Activated CD8-positive, alpha-beta T cell treated with anti-CD3 and anti-CD28 coated beads, Interleukin-2, amount 10 ng/mL, durations not matched to agents 7 days and 5 days (primary cell): ENCODE data around the gene TRIM7. TPM values are rescaled to one million over a fixed set of nuclear protein-coding genes. Genes with fewer than 3 reads are reported as not detected.
"Not testable (repeated sequence)": the region's sequence is repeated elsewhere in the genome, so short reads cannot be mapped to it uniquely, and the experiment has no call there.

Experiments
- ATAC-seq: fragments of 150-1000 bp; cut with Tn5 transposase; one replicate; pipeline ENCODE4 v1.10.0; 2021; ENCODE audit warnings: moderate library complexity
- CTCF ChIA-PET: fragments of 350-600 bp; sonication (Branson Sonifier 250); formaldehyde crosslinking; loops from one replicate; lab custom pipeline; 2021; ENCODE audit warnings: antibody characterized with exemption; lab: Charles Lee
- POLR2A ChIA-PET: fragments of 350-600 bp; sonication (Branson Sonifier 250); formaldehyde crosslinking; loops from one replicate; lab custom pipeline; 2021; ENCODE audit warnings: antibody characterized with exemption; lab: Charles Lee
- DNase-seq: peaks from one replicate; pipeline ENCODE4 v3.0.0-alpha.2; 2020
- H3K27ac Mint-ChIP-seq: one replicate; pipeline ENCODE4 v1.8.0; 2021; ENCODE audit warnings: mild to moderate bottlenecking, mixed read lengths
- H3K27me3 Mint-ChIP-seq: one replicate; pipeline ENCODE4 v1.8.0; 2021; ENCODE audit warnings: low read depth, mixed read lengths
- H3K36me3 Mint-ChIP-seq: one replicate; pipeline ENCODE4 v1.8.0; 2021; ENCODE audit warnings: low read depth, mixed read lengths
- H3K4me1 Mint-ChIP-seq: one replicate; pipeline ENCODE4 v1.8.0; 2021; ENCODE audit warnings: low read depth, mixed read lengths
- H3K4me3 Mint-ChIP-seq: one replicate; pipeline ENCODE4 v1.8.0; 2021; ENCODE audit warnings: mild to moderate bottlenecking, mixed read lengths
- H3K9me3 Mint-ChIP-seq: one replicate; pipeline ENCODE4 v1.8.0; 2022; ENCODE audit warnings: mixed read lengths; ENCODE audit not compliant: insufficient read depth
- total RNA-seq, 2 experiments: library from RNA; stranded (reverse); gene quantifications; one replicate each; pipeline ENCODE4 v1.2.3, GENCODE V29; 2021

TRIM7 gene
- total RNA-seq, 2 experiments from 2014 or later: 1.1 to 1.5 TPM

DNA sequence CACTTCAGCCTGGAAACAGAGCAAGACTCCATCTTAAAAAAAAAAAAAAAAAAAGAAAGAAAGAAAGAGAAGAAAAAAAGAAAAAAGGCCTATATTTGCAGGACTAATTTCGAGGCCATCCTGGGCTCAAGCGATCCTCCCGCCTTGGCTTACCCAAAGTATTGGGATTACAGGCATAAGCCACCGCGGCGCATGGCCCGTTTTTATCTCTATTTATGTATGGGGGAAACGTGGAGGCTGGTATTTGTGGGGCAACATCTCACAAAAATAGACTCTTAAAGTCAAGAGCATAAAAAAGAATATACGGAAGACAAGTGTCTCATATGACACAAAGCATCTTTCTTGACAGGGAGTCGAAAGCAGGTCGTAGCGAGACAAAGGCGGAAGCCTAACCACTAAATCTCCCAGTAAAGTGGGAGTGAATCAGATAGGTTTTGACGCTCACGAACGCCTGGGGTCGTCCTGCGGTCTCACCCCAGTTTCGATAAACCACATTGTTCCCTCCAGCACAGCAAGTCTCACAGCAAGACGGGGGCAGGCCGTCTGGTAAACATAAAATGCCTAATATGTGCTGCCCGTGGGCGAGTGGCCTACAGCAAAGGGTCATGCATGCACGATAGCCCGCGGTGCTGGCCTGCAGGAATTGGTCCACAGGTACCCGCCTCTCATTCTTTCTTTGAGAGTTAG lies 16.3 kb upstream of the TRIM7 start:
- CTCF ChIA-PET: interaction anchor here (0.6 to 2.1 kb wide), 6 partner anchors 15 to 65 kb away, joined by 3 to 7 read pairs (median 3); no protein-coding TSS in a partner anchor
- Mint-ChIP-seq H3K36me3 (peaks cover 20% of the 10 kb centered on the region), H3K4me1 (peaks cover 79% of the 10 kb centered on the region), H3K27ac (peak overlapping the region; percentile 99), H3K9me3 (no peaks in the 10 kb centered on the region), H3K27me3 (peaks cover 3% of the 10 kb centered on the region), H3K4me3 (peak overlapping the region; percentile 99)
- POLR2A ChIA-PET: interaction anchor here (1.6 to 8.9 kb wide), 5 partner anchors 14 to 420 kb away, joined by 4 to 157 read pairs (median 25); partner anchors contain the start of genes RACK1 and TRIM52
- ATAC-seq (no peak), DNase-seq (peak; percentile 81)

DNA sequence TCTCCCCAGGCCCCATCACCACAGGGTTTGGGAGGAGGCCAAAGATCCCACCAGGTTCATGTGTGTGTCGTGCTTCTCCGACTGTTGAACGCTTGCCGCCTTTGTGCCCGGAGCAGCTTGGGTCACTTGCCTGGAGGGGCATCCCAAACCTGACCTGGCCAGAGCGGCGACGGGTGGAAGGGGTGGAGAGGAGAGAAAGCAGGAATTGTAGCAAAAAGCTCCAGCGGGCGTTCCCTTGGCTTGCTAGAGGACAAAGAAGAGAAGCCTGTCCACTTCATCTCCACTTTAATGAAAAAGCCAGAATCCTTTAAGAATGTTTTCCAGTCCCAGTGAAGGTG lies 15.2 kb upstream of the TRIM7 start:
- H3K4me1 Mint-ChIP-seq: peaks cover 71% of the 10 kb centered on the region
- peak overlapping the region; percentile 29 for H3K4me3 Mint-ChIP-seq
- ATAC-seq (no peak), DNase-seq (no peak)
- peaks cover 15% of the 10 kb centered on the region for H3K36me3 Mint-ChIP-seq
- peak overlapping the region; percentile 52 for H3K27ac Mint-ChIP-seq
- CTCF ChIA-PET: interaction anchor here (0.8 to 1.3 kb wide), 3 partner anchors 13 to 52 kb away, joined by 3 to 4 read pairs (median 3); no protein-coding TSS in a partner anchor
- no peaks in the 10 kb centered on the region for H3K9me3 Mint-ChIP-seq
- H3K27me3 Mint-ChIP-seq: peaks cover 3% of the 10 kb centered on the region
- POLR2A ChIA-PET: interaction anchor here (0.8 to 1.2 kb wide), 3 partner anchors 16 to 40 kb away, joined by 4 to 5 read pairs (median 4); partner anchors contain the start of gene TRIM7

GRCh38 chr5:181219262-181220177 lies 14.5 kb upstream of the TRIM7 start:
- H3K4me1 Mint-ChIP-seq: peaks cover 64% of the 10 kb centered on the region
- ATAC-seq (no peak), DNase-seq (no peak)
- no peaks in the 10 kb centered on the region for H3K9me3 Mint-ChIP-seq
- CTCF ChIA-PET: no interaction called here
- H3K27me3 Mint-ChIP-seq: peaks cover 3% of the 10 kb centered on the region
- POLR2A ChIA-PET: interaction anchor here (1.2 kb wide), 2 partner anchors 15 to 28 kb away, joined by 4 to 5 read pairs; partner anchors contain the start of gene TRIM7
- peak overlapping the region; percentile 52 for H3K27ac Mint-ChIP-seq
- H3K36me3 Mint-ChIP-seq: peaks cover 11% of the 10 kb centered on the region
- no peak overlapping the region for H3K4me3 Mint-ChIP-seq

- H3K4me1 Mint-ChIP-seq: peaks cover 57% of the 10 kb centered on the region
- H3K4me3 Mint-ChIP-seq: peak overlapping the region; percentile 75
- H3K27me3 Mint-ChIP-seq: peaks cover 3% of the 10 kb centered on the region
- ATAC-seq: no peak
- peaks cover 5% of the 10 kb centered on the region for H3K36me3 Mint-ChIP-seq
- no peak for DNase-seq
- peak overlapping the region; percentile 85 for H3K27ac Mint-ChIP-seq
- ChIA-PET POLR2A (no interaction called here), CTCF (no interaction called here)
- H3K9me3 Mint-ChIP-seq: no peaks in the 10 kb centered on the region
Measured at GRCh38 chr5:181218795-181219124, 13.8 kb upstream of the TRIM7 start.

- Mint-ChIP-seq H3K4me1 (peaks cover 54% of the 10 kb centered on the region), H3K27me3 (peaks cover 5% of the 10 kb centered on the region), H3K9me3 (no peaks in the 10 kb centered on the region), H3K4me3 (peak overlapping the region; percentile 75), H3K36me3 (peaks cover 2% of the 10 kb centered on the region), H3K27ac (peak overlapping the region; percentile 85)
- DNase-seq (peak; percentile 59), ATAC-seq (peak; percentile 4)
- POLR2A ChIA-PET: interaction anchor here (1.7 kb wide), 1 partner anchor 28 kb away, joined by 6 read pairs; no protein-coding TSS in a partner anchor
- CTCF ChIA-PET: interaction anchor here (0.9 kb wide), 1 partner anchor 30 kb away, joined by 3 read pairs; no protein-coding TSS in a partner anchor
Measured at GRCh38 chr5:181217803-181218062, 12.7 kb upstream of the TRIM7 start.

DNA sequence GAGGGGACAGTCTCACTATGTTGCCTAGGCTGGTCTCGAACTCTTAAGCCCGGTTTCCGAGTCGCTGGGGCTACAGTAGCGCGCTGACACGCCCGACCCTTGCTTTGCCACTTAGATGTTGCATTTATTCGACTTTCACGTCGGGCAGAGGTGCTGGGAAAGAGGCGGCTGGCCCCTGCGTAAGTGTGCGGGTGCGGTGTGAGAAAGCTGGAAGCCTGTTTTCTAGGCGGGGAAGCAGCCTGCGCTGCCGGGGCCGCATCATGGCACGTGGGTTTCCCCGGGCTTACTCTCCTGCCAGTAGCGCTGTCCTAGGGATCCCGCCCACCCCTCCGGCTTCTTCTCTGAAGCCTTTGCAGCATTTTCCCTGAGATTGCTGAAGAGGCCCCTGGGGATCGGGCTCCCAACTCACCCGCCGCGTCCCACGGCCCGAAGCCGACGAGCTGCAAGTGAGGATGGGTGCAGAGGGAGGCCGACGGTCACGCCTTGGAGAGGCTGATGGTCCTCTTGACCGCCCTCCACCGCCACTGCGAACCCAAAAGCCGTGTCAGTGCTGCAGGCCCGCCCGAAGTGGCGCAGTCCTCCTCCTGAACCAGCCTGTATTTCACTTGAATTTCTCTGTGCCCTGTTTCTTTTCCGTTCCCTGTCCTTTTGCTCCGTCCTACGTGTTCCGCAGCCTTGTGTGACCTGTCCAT lies 12.3 kb upstream of the TRIM7 start:
- POLR2A ChIA-PET: interaction anchor here (1.4 to 1.7 kb wide), 2 partner anchors 27 to 44 kb away, joined by 4 to 6 read pairs; no protein-coding TSS in a partner anchor
- Mint-ChIP-seq H3K4me3 (peak overlapping the region; percentile 75), H3K4me1 (peaks cover 53% of the 10 kb centered on the region), H3K36me3 (peaks cover 1% of the 10 kb centered on the region), H3K27me3 (peaks cover 5% of the 10 kb centered on the region), H3K9me3 (no peaks in the 10 kb centered on the region), H3K27ac (peak overlapping the region; percentile 85)
- DNase-seq (peak; percentile 68), ATAC-seq (peak; percentile 18)
- CTCF ChIA-PET: interaction anchor here (0.9 kb wide), 1 partner anchor 29 kb away, joined by 3 read pairs; no protein-coding TSS in a partner anchor

DNA sequence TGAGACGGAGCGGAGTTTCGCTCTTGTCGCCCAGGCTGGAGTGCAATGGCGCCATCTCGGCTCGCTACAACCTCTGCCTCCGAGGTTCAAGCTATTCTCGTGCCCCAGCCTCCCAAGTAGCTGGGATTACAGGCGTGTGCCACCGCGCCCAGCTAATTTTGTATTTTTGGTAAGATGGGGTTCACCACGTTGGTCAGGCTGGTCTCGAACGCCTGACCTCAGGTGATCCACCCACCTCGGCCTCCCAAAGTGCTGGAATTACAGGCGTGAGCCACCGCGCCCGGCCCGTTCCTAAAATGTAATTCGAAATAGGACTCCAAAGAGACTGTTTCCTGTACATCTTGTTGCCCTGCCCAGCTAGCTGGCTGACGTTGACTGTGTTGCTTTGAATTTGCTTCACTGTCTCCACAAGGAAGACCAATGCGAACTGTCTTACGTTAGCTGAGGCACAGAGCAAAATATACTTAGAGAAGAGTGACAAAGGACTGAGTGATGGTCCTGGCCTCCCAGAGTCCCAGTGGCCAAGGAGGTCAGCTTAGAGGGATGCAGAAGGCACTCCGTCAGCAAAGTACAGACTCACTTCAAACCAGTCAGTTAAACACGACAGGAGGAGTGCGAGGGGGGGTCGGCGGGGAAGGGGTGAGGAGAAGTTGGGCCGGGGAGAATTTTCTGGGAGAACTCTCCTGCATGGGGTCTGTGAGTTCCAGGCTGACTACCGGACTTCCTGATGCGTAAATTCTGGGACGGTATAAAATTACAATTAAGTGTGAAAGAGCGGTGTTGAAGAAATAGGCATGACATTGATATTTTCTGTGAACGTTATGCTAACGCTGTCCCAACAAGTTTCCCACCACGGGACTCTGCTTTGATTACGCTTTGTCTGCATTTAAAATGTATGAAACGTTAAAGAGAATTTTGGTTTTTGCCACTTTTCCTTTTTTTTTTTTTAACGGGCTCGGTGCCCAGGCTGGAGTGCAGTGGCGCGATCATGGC lies 11.3 kb upstream of the TRIM7 start:
- no peaks in the 10 kb centered on the region for H3K9me3 Mint-ChIP-seq
- peaks cover 5% of the 10 kb centered on the region for H3K27me3 Mint-ChIP-seq
- ATAC-seq (no peak), DNase-seq (peak; percentile 61)
- CTCF ChIA-PET: interaction anchor here (0.9 to 1.4 kb wide), 4 partner anchors 9 to 48 kb away, joined by 3 to 5 read pairs (median 4); partner anchors contain the start of gene TRIM7
- H3K4me1 Mint-ChIP-seq: peaks cover 45% of the 10 kb centered on the region
- POLR2A ChIA-PET: interaction anchor here (1.2 to 1.7 kb wide), 3 partner anchors 9 to 44 kb away, joined by 4 to 7 read pairs (median 6); no protein-coding TSS in a partner anchor
- H3K36me3 Mint-ChIP-seq: no peaks in the 10 kb centered on the region
- H3K4me3 Mint-ChIP-seq: peak overlapping the region; percentile 75
- peak overlapping the region; percentile 81 for H3K27ac Mint-ChIP-seq

- H3K9me3 Mint-ChIP-seq, H3K4me3 Mint-ChIP-seq, DNase-seq, H3K36me3 Mint-ChIP-seq, ATAC-seq, H3K27me3 Mint-ChIP-seq: not testable (repeated sequence)
- Mint-ChIP-seq H3K27ac (peak overlapping the region; percentile 41), H3K4me1 (peaks cover 27% of the 10 kb centered on the region)
- ChIA-PET POLR2A (interaction anchor here (0.6 to 0.9 kb wide), 3 partner anchors 9 to 38 kb away, joined by 3 read pairs; no protein-coding TSS in a partner anchor), CTCF (interaction anchor here (1.6 kb wide), 1 partner anchor 23 kb away, joined by 5 read pairs; no protein-coding TSS in a partner anchor)
Measured at GRCh38 chr5:181214249-181214648, 9.3 kb upstream of the TRIM7 start.

DNA sequence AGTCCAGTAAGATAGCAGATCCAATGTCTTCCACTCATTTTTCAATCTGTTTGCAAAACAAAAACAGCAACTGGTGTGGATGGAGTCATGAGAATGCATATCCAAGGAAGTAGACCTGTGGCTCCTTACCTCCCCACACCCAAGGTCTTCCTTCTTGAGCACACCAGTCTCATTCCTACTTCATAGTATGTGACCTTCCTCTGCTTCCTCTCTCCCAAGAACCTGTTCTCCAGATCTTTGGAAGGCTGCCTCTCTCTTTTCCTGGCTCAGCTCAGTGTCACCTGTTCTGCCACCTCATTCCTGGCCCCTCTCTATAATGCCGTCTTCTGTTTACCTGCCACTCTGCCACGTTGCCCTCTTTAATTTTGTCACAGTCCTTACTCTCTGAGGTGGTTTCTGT lies 7.9 kb upstream of the TRIM7 start:
- Mint-ChIP-seq H3K4me1 (peaks cover 24% of the 10 kb centered on the region), H3K9me3 (no peaks in the 10 kb centered on the region), H3K4me3 (no peak overlapping the region), H3K27ac (no peak overlapping the region), H3K36me3 (no peaks in the 10 kb centered on the region), H3K27me3 (peaks cover 2% of the 10 kb centered on the region)
- ChIA-PET CTCF (no interaction called here), POLR2A (interaction anchor here (0.9 kb wide), 1 partner anchor 10 kb away, joined by 3 read pairs; the partner anchor contains the start of gene TRIM41)
- ATAC-seq (no peak), DNase-seq (no peak)

GRCh38 chr5:181212080-181212479 lies 7.1 kb upstream of the TRIM7 start:
- CTCF ChIA-PET: interaction anchor here (1.4 to 1.5 kb wide), 2 partner anchors 22 to 27 kb away, joined by 3 to 4 read pairs; no protein-coding TSS in a partner anchor

More at GRCh38 chr5:181212080-181212479, 7.1 kb upstream of the TRIM7 start:
- ATAC-seq (no peak), DNase-seq (no peak)
- Mint-ChIP-seq H3K9me3 (no peaks in the 10 kb centered on the region), H3K4me1 (peaks cover 23% of the 10 kb centered on the region), H3K4me3 (no peak overlapping the region), H3K27me3 (peaks cover 2% of the 10 kb centered on the region), H3K27ac (no peak overlapping the region), H3K36me3 (no peaks in the 10 kb centered on the region)
- POLR2A ChIA-PET: interaction anchor here (0.9 kb wide), 1 partner anchor 11 kb away, joined by 3 read pairs; the partner anchor contains the start of gene TRIM41
